ENCODE data around the gene IQGAP3. TPM values are rescaled to one million over a fixed set of nuclear protein-coding genes. Genes with fewer than 3 reads are reported as not detected.

IQGAP3 gene
- total and polyA plus RNA-seq, 4 donors, result under 0.01 to 8.5 (median 0.43) TPM

GRCh38 chr1:156517748-156518147 is 54.6 kb downstream of the IQGAP3 start:
- Histone ChIP-seq H3K27ac (ENCODE audit: low read depth in 1 of 2, low read length in 2 of 2) (no peak overlapping the region), H3K4me3 (ENCODE audit: low read depth in 1 of 3, low read length in 3 of 3) (no peak overlapping the region), H3K4me1 (ENCODE audit: control insufficient read depth in 4 of 4, insufficient read depth in 4 of 4, low read length in 3 of 4) (no peaks in the 10 kb centered on the region), H3K27me3 (ENCODE audit: control insufficient read depth in 4 of 4, insufficient read depth in 4 of 4, low read length in 3 of 4) (no peaks in the 10 kb centered on the region), H3K36me3 (ENCODE audit: control insufficient read depth in 4 of 4, insufficient read depth in 3 of 4, low read depth in 1 of 4, low read length in 3 of 4) (no peaks in the 10 kb centered on the region), H3K9ac (ENCODE audit: low read depth in 1 of 2, low read length in 2 of 2) (no peak overlapping the region), H3K9me3 (ENCODE audit: control insufficient read depth in 4 of 4, low read length in 3 of 4) (no peaks in the 10 kb centered on the region)
- DNase-seq (ENCODE audit: low spot score), result no peak
- WGBS, result 90% methylated on average over 4 of the region's 4 CpGs
- TF ChIP-seq NR2F2 (IDR thresholded peaks at IDR 0.05) (no peak), JUND (IDR thresholded peaks at IDR 0.05) (no peak), ZBTB33 (IDR thresholded peaks at IDR 0.05) (no peak), REST (IDR thresholded peaks at IDR 0.05) (no peak)

DNA sequence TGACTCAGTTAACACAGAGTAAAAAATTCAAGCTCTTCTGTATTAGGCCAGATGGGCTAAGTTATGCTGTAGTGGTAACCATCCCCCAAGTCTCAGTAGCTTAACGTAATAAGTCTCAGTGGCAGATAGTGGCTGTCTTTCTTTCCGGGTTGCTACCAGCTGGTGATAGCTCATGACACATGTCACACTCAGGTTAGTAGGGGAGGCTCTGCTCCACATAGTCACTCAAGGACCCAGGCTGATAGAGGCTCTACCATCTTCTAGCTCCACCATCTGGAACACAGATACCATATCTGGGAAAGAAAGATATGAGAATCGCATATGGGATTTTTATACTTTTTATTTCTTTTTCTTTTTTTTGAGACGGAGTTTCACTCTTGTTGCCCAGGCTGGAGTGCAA is 55.5 kb downstream of the IQGAP3 start:
- no peak for DNase-seq (ENCODE audit: low spot score)
- no peaks in the 10 kb centered on the region for H3K4me1 ChIP-seq (ENCODE audit: control insufficient read depth in 4 of 4, insufficient read depth in 4 of 4, low read length in 3 of 4)
- H3K9me3 ChIP-seq (ENCODE audit: control insufficient read depth in 4 of 4, low read length in 3 of 4), result no peaks in the 10 kb centered on the region
- H3K27ac ChIP-seq (ENCODE audit: low read depth in 1 of 2, low read length in 2 of 2), result no peak overlapping the region
- 96% methylated on average over 4 of the region's 4 CpGs for WGBS
- H3K4me3 ChIP-seq (ENCODE audit: low read depth in 1 of 3, low read length in 3 of 3), result no peak overlapping the region
- H3K36me3 ChIP-seq (ENCODE audit: control insufficient read depth in 4 of 4, insufficient read depth in 3 of 4, low read depth in 1 of 4, low read length in 3 of 4), result no peaks in the 10 kb centered on the region
- no peaks in the 10 kb centered on the region for H3K27me3 ChIP-seq (ENCODE audit: control insufficient read depth in 4 of 4, insufficient read depth in 4 of 4, low read length in 3 of 4)
- no peak for TF ChIP-seq TAF1 (conservative IDR thresholded peaks at IDR 0.05)
- TF ChIP-seq HNF4A (conservative IDR thresholded peaks at IDR 0.05), result no peak
- TF ChIP-seq RAD21 (IDR thresholded peaks at IDR 0.05), result no peak
- no peak for TF ChIP-seq JUND (IDR thresholded peaks at IDR 0.05)
- no peak for TF ChIP-seq CTCF (IDR thresholded peaks at IDR 0.05; ENCODE audit: low read depth, low read length, missing input control)
- no peak for TF ChIP-seq NR2F2 (IDR thresholded peaks at IDR 0.05)
- TF ChIP-seq GABPA (IDR thresholded peaks at IDR 0.05 in 1 of 2, conservative IDR thresholded peaks at IDR 0.05 in 1 of 2), result no peak
- no peak for TF ChIP-seq SP1 (IDR thresholded peaks at IDR 0.05)
- TF ChIP-seq ZBTB33 (IDR thresholded peaks at IDR 0.05), result no peak
- H3K9ac ChIP-seq (ENCODE audit: low read depth in 1 of 2, low read length in 2 of 2), result no peak overlapping the region

Measured in liver (tissue), 9 donors.